Left renal cortex interstitium (tissue), 4 donors: ENCODE data around the gene FAM168B. TPM values are rescaled to one million over a fixed set of nuclear protein-coding genes. Genes with fewer than 3 reads are reported as not detected.

Experiments
- polyA plus RNA-seq, 4 donors: library from polyadenylated mRNA; unstranded; fragments of 120-200 nt; gene quantifications; one replicate each; pipeline ENCODE4 v1.2.1, GENCODE V29; 2013; ENCODE audit not compliant: insufficient read length in 4 of 4

FAM168B gene
- polyA plus RNA-seq, 4 donors, result 111 to 128 (median 118) TPM

Other genes with a start within 250 kb of the FAM168B start
- 10 to 100 TPM; 76.5 to 90.3 (median 83.7) TPM for gene PLEKHB2, start 11.9 kb upstream of the FAM168B start, polyA plus RNA-seq
- gene POTEE, start 116.1 kb upstream of the FAM168B start, polyA plus RNA-seq, result under 1 TPM in 3 of 4 donors, not detected in 1; 0.07 to 0.35 (median 0.30) TPM